Activated T-helper 2 cell treated with anti-CD3 and anti-CD28 coated beads, Interferon-gamma antibody, Interleukin-2, Interleukin-4, amounts not matched to agents 10 μg/mL and 5 μg/mL and 100 μg/mL, durations not matched to agents 14 hours and 24 hours and 36 hours (primary cell): ENCODE data around the gene ZFP36L2. TPM values are rescaled to one million over a fixed set of nuclear protein-coding genes. Genes with fewer than 3 reads are reported as not detected.
A peak's percentile ranks its signal among the peaks of the same experiment; 100 is the strongest.

Experiments
- DNase-seq: peaks from one replicate; pipeline ENCODE4 v3.0.0; 2021; ENCODE audit warnings: low spot score
- H3K27ac Mint-ChIP-seq: one replicate; pipeline ENCODE4 v1.8.0; 2021; ENCODE audit warnings: mixed read lengths
- H3K27me3 Mint-ChIP-seq: one replicate; pipeline ENCODE4 v1.8.0; 2021; ENCODE audit warnings: low read depth, mixed read lengths
- H3K36me3 Mint-ChIP-seq: one replicate; pipeline ENCODE4 v1.8.0; 2021; ENCODE audit warnings: low read depth, mixed read lengths
- H3K4me1 Mint-ChIP-seq: one replicate; pipeline ENCODE4 v1.8.0; 2021; ENCODE audit warnings: low read depth, mixed read lengths
- H3K4me3 Mint-ChIP-seq: one replicate; pipeline ENCODE4 v1.8.0; 2021; ENCODE audit warnings: low read depth, mild to moderate bottlenecking, moderate library complexity, mixed read lengths
- H3K9me3 Mint-ChIP-seq: one replicate; pipeline ENCODE4 v1.8.0; 2021; ENCODE audit warnings: mixed read lengths
- intact Hi-C: fragments of 100-400 bp; cut with micrococcal nuclease; formaldehyde crosslinking; loops from one replicate; pipeline ENCODE4 v1.15.1; 2023
- total RNA-seq: library from RNA; stranded (reverse); gene quantifications from 2 replicates; pipeline ENCODE4 v1.2.3, GENCODE V29; 2022

The ZFP36L2 gene, protein sequence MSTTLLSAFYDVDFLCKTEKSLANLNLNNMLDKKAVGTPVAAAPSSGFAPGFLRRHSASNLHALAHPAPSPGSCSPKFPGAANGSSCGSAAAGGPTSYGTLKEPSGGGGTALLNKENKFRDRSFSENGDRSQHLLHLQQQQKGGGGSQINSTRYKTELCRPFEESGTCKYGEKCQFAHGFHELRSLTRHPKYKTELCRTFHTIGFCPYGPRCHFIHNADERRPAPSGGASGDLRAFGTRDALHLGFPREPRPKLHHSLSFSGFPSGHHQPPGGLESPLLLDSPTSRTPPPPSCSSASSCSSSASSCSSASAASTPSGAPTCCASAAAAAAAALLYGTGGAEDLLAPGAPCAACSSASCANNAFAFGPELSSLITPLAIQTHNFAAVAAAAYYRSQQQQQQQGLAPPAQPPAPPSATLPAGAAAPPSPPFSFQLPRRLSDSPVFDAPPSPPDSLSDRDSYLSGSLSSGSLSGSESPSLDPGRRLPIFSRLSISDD
- 114 TPM in 2 replicates for total RNA-seq

DNA sequence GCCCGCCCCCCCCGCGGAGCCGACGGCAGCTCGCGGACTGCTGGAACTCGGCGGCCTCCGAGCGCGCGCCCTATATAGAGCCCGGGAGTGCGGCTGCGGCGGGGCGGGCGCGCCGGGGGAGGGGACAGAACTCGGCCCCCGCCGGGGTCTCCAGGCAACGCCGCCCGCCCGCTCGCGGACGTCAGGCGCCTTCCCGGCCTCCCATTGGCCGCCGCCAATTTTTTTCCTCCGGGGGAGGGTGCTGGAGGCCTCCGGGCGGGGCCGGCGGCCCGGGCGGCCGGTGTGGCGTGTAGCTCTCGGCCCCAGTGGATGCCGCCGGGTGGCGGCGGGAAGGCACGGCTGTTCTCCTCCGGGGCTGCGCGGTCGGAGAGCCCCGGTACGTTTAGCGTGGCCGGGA is at the start of gene ZFP36L2:
ZFP36L2 (minus strand) TSS at position 49 of the 397 bp plus-strand sequence. CDS start 291 bp downstream, outside the sequence.
- H3K27me3 Mint-ChIP-seq = no peaks in the 10 kb centered on the region
- H3K4me1 Mint-ChIP-seq = peaks cover 30% of the 10 kb centered on the region
- DNase-seq = peak; percentile 95
- H3K4me3 Mint-ChIP-seq = peak within 1 kb of the TSS; percentile 90
- H3K36me3 Mint-ChIP-seq = peaks cover 57% of the 10 kb centered on the region
- intact Hi-C loops = loop anchor here (1.0 to 10.0 kb wide), 9 partner anchors 52 to 548 kb away; partner anchors contain the start of gene DYNC2LI1
- no peaks in the 10 kb centered on the region for H3K9me3 Mint-ChIP-seq
- peak within 1 kb of the TSS; percentile 95 for H3K27ac Mint-ChIP-seq

DNA sequence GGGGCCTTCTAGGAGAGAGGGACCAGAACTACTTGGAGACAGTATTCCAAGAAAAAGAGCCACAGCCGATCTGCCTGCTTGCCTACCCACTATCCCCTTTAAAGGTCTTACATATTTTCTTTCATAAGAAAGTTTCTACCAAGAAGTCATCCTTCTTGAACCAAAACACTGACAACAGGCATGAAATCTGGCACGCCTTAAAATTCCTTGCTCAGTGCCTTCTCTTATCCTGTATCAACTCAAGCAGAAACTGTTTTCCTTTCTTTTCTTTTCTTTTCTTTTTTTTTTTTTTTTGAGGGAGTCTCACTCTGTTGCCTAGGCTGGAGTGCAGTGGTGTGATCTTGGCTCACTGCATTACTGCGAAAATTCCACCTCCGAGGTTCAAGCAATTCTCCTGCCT is 48.3 kb upstream of the ZFP36L2 start:
- H3K9me3 Mint-ChIP-seq = no peaks in the 10 kb centered on the region

DNA sequence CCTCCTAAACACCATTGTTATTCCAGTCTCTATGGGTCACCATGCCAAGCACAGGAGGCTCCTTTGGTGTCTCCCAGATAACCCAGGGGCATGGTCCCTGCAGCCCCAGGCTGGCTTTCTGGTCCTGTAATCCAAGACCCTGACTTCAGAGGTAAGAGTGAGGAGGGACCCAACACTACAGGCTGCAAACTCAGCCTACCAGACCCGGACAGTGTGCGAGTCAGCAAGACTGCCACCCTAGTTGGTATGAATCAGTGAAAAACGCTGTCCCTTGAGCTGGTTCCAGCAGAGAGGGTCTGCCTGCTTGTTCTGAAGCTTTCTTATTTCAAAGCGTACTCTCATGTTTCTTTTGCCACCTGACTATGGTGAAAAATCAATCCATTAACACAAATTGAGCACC is 47.6 kb upstream of the ZFP36L2 start:
- Mint-ChIP-seq H3K36me3 (peaks cover 31% of the 10 kb centered on the region), H3K27ac (peak overlapping the region; percentile 5), H3K4me3 (no peak overlapping the region), H3K4me1 (peaks cover 16% of the 10 kb centered on the region), H3K9me3 (no peaks in the 10 kb centered on the region), H3K27me3 (no peaks in the 10 kb centered on the region)
- intact Hi-C loops = no loop called here
- no peak for DNase-seq

More for the DNA sequence above, 48.3 kb upstream of the ZFP36L2 start:
- H3K36me3 Mint-ChIP-seq = peaks cover 33% of the 10 kb centered on the region
- intact Hi-C loops = no loop called here
- H3K4me1 Mint-ChIP-seq = peaks cover 14% of the 10 kb centered on the region
- H3K27me3 Mint-ChIP-seq = no peaks in the 10 kb centered on the region
- DNase-seq = no peak
- no peak overlapping the region for H3K4me3 Mint-ChIP-seq
- no peak overlapping the region for H3K27ac Mint-ChIP-seq

DNA sequence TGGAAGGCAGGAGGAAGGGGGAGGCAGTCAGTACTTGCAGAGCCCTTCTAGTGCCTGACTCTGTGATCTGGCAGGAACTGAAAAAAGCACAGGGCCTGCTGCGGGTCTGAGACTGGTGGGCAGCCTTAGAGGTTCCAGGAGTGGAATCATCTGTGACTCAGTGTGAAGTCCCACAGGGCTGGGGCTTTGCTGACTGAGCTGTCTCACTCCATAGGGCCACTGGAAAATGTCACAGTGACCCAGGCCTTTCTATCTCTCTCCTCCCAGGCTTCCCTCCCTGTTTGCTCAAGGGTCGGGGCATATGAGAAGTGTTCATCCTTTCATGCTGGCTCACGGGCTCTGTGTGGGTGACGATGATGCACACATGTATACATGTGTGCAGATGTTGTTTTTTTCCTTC is 47.1 kb upstream of the ZFP36L2 start:
- peaks cover 16% of the 10 kb centered on the region for H3K4me1 Mint-ChIP-seq
- intact Hi-C loops = no loop called here
- no peaks in the 10 kb centered on the region for H3K27me3 Mint-ChIP-seq
- no peak for DNase-seq
- H3K36me3 Mint-ChIP-seq = peaks cover 27% of the 10 kb centered on the region
- H3K27ac Mint-ChIP-seq = peak overlapping the region; percentile 4
- no peak overlapping the region for H3K4me3 Mint-ChIP-seq
- H3K9me3 Mint-ChIP-seq = no peaks in the 10 kb centered on the region

DNA sequence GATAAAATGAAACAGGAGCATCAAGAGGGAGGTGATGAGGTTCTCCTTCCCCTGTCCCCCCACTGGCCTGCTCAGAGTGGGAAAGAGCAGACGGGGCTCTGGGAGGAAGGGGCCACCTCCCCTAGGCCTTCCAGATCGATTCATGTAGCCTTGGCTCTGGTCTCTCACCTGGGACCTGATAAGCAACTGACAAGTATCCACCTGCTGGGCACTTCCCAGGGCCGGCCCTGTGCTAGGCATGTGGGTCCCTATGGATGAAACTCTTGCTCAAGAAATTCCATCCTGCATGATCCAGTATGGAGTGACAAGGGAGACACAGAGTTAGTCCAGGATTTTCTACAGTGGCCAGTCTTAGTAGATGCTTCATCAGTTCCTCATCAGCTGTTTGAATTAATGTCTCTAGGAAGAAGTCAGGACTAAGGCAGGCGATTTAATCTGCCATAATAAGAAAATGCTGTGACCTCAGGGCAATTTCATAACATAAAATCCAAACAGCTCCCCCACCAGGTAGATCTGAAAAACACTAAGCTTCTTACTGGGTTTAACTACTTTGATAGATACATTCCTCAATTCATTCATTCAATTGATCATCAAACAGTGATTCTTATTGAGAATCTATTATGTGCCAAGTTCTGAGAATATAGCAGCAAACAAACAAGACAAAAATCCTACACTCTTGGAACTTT is 44.7 kb upstream of the ZFP36L2 start:
- H3K27me3 Mint-ChIP-seq = no peaks in the 10 kb centered on the region
- no peak overlapping the region for H3K27ac Mint-ChIP-seq
- no peak overlapping the region for H3K4me3 Mint-ChIP-seq
- intact Hi-C loops = no loop called here
- H3K36me3 Mint-ChIP-seq = peaks cover 23% of the 10 kb centered on the region
- DNase-seq = no peak
- peaks cover 16% of the 10 kb centered on the region for H3K4me1 Mint-ChIP-seq
- no peaks in the 10 kb centered on the region for H3K9me3 Mint-ChIP-seq

DNA sequence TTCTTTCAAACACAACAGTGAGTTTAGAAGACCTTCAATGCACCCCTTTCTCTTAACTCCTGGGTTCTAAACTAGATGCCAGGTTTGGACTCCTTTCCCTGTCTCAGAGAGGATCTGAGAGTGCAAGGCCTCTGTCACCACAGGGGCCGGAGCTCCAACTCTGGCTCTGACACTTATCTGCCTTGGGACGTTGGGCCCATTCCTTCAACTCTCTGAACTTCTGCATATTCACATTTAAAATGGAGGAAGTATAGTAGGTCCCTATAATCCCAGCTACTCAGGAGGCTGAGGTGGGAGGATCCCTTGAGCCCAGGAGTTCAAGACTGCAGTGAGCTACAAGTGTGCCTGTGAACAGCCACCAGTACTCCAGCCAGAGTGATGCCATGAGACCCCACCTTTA is 44.1 kb upstream of the ZFP36L2 start:
- intact Hi-C loops = no loop called here
- Mint-ChIP-seq H3K27me3 (no peaks in the 10 kb centered on the region), H3K27ac (no peak overlapping the region), H3K4me3 (no peak overlapping the region), H3K9me3 (no peaks in the 10 kb centered on the region), H3K4me1 (peaks cover 16% of the 10 kb centered on the region), H3K36me3 (peaks cover 19% of the 10 kb centered on the region)
- DNase-seq = no peak

DNA sequence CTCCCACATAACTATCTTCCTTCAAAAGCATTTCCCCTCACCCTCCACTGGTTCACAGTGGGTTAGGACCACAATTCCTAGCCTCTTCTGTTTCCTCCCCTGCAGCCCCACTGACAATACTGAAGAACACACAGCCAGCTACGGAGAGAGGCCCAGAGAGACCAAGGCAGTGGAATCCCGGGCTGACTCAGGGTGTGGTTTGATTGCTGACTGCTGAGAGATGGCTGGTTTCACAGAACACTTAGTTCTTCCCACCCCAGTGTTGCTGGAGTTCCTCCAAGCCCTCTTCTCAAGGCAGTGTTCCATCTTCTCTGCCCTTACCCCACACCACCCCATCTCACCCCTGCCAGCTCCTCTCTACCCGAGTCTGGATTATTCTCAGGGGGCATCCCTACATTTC is 43.3 kb upstream of the ZFP36L2 start:
- H3K4me3 Mint-ChIP-seq = no peak overlapping the region
- no peak for DNase-seq
- peaks cover 16% of the 10 kb centered on the region for H3K4me1 Mint-ChIP-seq
- intact Hi-C loops = no loop called here
- H3K9me3 Mint-ChIP-seq = no peaks in the 10 kb centered on the region
- peak overlapping the region; percentile 15 for H3K27ac Mint-ChIP-seq
- H3K27me3 Mint-ChIP-seq = no peaks in the 10 kb centered on the region
- peaks cover 19% of the 10 kb centered on the region for H3K36me3 Mint-ChIP-seq

DNA sequence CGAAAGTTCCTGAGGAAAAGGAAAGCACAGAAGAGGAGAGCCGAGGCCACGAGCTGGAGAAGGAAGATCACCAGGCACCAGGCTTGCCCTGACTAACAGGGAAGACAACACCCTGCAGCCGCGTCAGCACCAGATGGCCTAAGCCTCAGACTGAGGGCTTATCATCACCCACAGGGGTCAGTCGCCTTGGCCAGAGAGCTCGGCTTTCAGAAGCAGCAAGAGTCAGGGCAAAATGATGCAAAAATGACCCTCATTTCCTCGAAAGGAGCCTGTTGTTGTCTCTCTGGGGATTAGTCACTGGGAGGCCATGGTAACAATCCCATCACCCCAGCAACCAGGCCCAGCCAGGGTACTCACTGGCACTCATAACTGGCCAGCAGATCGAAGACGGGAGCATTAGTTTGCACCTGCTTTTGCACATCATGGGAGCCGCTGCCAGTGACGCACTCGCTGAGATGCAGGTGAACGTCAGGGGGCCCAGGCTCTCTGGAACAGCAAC is 42.7 kb upstream of the ZFP36L2 start:
- Mint-ChIP-seq H3K4me3 (no peak overlapping the region), H3K9me3 (no peaks in the 10 kb centered on the region), H3K36me3 (peaks cover 19% of the 10 kb centered on the region), H3K27me3 (no peaks in the 10 kb centered on the region), H3K4me1 (peaks cover 16% of the 10 kb centered on the region), H3K27ac (no peak overlapping the region)
- intact Hi-C loops = no loop called here
- DNase-seq = no peak

DNA sequence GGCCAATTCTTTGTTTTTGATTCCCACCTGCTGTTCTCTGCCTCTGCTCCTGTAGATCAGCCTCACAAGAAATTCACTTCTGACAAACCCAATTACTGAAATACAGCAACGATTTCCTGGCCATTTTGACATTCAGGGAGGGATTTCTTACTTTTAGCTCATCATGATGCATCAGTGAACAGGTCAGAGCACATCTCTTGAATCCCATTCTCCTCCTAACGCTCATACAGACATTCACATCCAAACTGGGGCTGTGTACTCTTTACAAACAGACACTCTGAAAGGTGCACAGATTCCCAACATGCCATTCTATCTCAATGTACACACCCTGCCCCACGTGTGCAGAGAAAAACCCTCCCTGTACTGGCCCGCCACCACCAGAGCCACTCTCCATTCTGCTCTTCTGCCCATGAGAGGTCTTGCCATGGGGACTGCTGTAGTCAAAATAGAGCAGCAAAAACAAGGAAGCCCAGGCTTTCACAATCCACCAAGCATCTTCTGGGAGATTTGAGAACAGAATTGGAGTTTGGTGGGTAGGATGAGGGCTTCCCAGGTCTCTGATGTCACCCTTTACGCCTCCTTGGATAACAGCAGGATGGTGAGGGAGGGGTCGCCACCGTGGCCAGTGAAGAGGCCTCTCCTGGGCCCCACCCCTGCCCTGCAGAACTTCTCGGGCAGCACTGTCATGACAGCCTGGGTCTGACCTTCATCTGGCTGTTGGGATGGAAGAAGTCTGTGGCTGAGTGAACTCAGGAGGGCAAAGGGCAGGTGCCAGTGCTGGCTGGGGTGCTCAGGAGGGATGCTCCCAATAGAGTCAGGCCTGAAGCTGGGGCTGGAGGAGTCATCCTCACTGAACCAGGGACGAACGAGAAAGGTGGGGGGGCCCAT is 41.9 kb upstream of the ZFP36L2 start:
- intact Hi-C loops = no loop called here
- Mint-ChIP-seq H3K4me3 (no peak overlapping the region), H3K9me3 (no peaks in the 10 kb centered on the region), H3K4me1 (peaks cover 10% of the 10 kb centered on the region), H3K27ac (no peak overlapping the region), H3K36me3 (peaks cover 19% of the 10 kb centered on the region), H3K27me3 (no peaks in the 10 kb centered on the region)
- no peak for DNase-seq

DNA sequence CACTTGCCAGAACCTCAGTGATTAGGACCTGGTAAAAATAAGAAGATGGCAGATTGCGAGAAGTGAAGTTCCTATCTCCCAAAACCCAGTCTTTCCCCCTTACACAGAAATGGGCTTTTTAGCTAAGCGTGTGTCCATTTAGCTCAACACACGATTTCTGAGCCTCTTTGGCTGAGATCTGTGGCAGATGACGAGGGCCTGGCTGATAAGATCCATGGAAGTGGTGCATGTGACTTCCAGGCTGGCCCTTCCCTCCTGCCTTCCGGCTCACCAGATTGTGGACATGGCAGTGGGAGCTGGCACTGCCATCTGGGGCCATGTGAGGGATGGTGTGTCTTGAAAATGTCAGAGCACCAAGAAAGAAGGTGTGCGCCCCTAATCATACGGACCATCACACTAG is 41.0 kb upstream of the ZFP36L2 start:
- intact Hi-C loops = no loop called here

DNA sequence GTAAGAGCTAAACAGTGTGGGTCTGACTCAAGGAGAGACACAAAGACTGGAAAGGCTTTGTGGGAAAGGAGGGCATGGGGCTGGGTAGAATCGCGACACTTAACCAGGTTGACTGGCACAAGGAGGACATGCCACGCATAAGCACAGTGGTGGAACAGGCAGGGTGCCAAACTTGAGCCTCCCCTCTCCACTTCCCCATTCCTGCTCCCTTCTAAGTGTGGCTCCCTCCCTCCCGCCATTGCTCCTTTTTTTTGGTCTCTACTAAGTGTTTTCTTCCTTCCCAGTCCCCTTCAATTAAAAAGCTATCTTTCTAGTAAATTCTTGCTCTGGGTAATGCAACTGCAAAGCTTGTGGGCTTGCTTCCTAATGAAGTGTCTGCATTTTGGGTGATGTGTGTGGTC is 40.3 kb upstream of the ZFP36L2 start:
- intact Hi-C loops = no loop called here
- DNase-seq = no peak
- H3K27ac Mint-ChIP-seq = no peak overlapping the region
- H3K4me1 Mint-ChIP-seq = peaks cover 9% of the 10 kb centered on the region
- no peak overlapping the region for H3K4me3 Mint-ChIP-seq
- H3K27me3 Mint-ChIP-seq = no peaks in the 10 kb centered on the region
- no peaks in the 10 kb centered on the region for H3K9me3 Mint-ChIP-seq
- peaks cover 15% of the 10 kb centered on the region for H3K36me3 Mint-ChIP-seq

More for the DNA sequence above, 41.0 kb upstream of the ZFP36L2 start:
- Mint-ChIP-seq H3K36me3 (peaks cover 19% of the 10 kb centered on the region), H3K4me3 (no peak overlapping the region), H3K27me3 (no peaks in the 10 kb centered on the region), H3K9me3 (no peaks in the 10 kb centered on the region), H3K4me1 (peaks cover 9% of the 10 kb centered on the region), H3K27ac (no peak overlapping the region)
- no peak for DNase-seq

DNA sequence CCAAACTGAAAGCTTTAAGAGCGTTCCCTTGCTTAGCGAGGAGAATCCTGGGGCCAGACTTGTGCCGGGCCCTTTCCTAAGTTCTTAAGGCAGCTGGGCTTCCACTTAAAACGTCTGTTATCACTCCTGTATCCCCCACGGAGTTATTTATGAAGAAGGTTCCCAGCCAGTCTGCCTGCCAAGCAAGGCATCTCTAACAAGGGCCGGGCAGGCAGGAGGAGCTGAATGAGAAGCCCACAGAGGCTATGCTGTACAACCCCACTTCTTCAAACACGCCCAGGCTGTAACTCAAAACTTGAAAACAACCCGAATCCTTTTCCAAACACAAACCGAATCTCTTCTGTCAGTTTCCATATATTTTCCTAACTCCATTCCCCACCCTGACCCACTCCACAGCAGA is 39.0 kb upstream of the ZFP36L2 start:
- DNase-seq = no peak
- intact Hi-C loops = no loop called here
- Mint-ChIP-seq H3K4me3 (no peak overlapping the region), H3K9me3 (no peaks in the 10 kb centered on the region), H3K4me1 (peaks cover 9% of the 10 kb centered on the region), H3K36me3 (peaks cover 10% of the 10 kb centered on the region), H3K27ac (no peak overlapping the region), H3K27me3 (no peaks in the 10 kb centered on the region)
